A204.1 (cell line): ENCODE data around the gene HIP1.

ENCODE experiments used
- FAIRE-seq: peaks from 2 replicates; lab custom pipeline; 2012; peaks lifted over from hg19 to GRCh38; lab: Jason Lieb, UNC

The HIP1 gene

DNA sequence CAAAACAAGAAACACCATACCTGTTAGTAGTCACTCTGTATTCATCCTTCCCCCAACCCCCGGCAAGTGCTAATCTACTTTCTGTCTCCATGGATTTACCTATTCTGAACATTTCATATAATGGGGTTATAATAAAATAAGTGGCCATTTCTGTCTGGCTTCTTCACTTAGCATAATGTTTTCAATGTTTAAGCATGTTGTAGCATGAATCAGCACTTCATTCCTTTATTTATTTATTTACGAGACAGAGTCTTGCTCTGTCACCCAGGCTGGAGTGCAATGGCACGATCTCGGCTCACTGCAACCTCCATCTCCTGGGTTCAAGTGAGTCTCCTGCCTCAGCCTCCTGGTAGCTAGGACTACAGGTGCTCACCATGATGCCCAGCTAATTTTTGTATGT, 69.2 kb downstream of the HIP1 start:
- no peak for FAIRE-seq

DNA sequence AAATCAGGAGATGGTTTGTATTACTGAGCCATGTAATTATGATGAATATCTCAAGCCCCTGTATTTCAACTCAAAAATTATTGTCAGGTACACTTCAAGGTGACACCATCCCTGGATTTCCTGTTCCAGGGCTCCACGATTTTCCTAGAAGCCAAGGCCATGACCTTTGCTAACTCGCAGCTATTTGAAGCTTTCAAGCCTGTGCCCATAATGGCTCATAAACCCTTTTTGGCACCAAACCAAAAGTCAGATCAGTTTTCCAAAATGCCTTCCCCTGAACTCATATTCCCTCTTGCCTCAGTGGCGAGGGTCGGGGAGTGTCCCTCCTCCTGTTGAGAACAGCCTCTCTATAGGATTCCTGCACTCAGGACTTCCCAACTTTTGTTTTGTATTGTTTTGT, 70.8 kb downstream of the HIP1 start:
- FAIRE-seq = no peak

DNA sequence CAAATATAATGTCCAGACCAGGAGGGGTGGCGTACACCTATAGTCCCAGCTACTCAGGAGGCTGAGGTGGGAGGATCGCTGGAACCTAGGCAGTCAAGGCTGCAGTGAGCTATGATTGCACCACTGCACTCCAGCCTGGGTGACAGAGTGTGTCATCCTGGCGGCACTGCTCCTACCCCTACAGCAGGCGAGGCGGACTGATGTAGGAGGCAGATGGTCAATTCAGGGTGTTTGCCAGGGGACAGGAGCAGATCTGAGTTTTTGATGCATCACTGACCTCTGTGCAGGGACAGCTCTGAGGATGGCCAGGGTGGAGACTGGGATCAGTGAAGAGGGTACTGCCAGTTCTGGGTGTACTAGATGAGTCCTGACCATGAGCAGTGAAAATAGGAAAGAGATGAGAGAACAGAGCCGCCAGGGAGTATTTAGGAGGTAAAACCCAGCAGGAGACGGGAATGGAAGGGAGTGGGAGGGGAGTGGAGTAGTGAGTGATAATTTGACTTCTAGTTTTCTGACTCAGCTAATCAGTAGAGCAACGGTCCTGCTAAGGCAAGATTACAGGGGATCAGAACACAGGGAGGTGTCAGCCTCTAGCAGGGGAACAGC, 75.3 kb downstream of the HIP1 start:
- FAIRE-seq = no peak

- FAIRE-seq = no peak
These were observed 76.0 kb downstream of the HIP1 start for GRCh38 chr7:75662579-75663301.

DNA sequence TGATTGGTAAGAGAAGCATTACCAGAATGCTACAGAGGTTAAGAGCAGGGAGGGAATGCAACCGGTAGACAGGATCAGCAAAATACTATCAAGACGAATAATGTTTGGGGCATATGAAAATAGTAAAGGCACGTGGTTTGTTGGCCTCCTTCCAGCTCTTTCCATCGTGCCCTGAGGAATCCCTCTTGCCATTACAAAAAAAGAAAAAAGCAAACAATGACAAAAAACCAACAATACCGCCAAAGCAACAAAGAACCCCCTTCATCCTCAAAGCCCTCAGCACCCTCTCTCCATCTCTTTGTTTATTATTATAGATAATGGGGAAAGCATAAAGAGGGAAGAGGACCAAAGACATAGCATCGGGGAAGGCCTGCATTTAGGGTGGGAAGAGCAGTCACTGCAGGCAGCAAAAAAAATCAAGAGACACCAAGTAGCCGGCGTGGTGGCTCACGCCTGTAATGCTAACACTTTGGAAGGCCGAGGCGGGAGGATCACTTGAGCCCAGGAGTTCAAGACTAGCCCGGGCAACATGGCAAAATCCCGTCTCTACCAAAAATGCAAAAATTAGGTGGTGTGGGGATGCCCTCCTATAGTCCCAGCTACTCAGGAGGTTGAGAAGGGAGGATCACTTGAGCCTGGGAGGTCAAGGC, 78.0 kb downstream of the HIP1 start:
- no peak for FAIRE-seq

DNA sequence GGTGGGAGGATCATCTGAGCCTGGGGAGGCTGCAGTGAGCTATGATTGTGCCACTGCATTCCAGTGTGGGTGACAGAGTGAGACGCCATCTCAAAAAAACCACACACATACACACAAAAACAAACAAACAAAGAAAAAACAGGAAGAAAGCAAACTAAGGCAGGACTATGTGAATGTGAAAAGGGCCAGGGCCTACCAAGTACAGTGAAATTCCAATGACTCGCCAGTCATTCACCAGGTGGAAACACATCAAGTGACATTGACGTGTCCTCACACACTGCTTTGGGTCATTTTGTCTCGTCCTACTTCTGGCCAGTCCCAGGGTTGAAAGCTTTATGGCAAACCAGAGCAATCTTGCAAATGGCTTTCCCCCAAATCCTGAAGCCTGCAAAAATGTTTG, 79.9 kb downstream of the HIP1 start:
- no peak for FAIRE-seq

DNA sequence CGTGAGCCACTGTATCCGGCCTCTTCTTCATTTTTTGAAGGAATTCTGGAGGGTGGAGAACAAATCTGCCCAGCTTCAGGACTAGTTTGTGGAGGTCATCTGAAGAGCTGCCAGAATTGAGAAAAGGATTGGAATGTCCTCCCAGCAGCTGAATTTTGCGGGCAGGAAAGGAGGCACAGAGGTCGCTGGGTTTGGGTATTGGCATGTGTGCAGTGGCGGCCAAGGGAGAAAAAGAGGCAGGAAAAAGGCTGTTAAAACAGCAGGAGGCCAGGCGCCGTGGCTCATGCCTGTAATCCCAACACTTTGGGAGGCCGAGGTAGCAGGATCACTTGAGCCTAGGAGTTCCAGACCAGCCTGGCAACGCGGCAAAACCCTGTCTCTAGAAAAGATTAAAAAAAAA, 80.4 kb downstream of the HIP1 start:
- FAIRE-seq = no peak

GRCh38 chr7:75657866-75658265, 80.9 kb downstream of the HIP1 start:
- FAIRE-seq = no peak

DNA sequence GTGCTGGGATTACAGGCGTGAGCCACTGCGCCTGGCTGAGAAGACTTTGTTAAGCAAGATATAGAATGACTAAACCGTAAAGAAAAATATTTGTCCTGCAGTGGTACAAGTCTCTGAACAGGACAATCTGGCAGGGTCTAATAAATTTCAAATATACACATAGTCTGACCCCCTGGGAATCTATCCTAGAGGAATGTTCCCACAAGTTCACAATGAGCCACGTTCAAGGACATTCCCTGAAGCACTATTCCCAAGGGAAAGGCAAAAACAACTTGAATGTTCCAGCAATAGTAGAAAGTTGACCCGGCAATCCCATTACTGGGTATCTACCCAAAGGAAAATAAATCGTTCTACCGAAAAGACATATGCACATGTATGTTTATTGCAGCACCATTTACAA, 82.0 kb downstream of the HIP1 start:
- no peak for FAIRE-seq

- no peak for FAIRE-seq
These were observed 83.2 kb downstream of the HIP1 start for GRCh38 chr7:75655536-75655935.

GRCh38 chr7:75654855-75655254, 83.9 kb downstream of the HIP1 start:
- no peak for FAIRE-seq

DNA sequence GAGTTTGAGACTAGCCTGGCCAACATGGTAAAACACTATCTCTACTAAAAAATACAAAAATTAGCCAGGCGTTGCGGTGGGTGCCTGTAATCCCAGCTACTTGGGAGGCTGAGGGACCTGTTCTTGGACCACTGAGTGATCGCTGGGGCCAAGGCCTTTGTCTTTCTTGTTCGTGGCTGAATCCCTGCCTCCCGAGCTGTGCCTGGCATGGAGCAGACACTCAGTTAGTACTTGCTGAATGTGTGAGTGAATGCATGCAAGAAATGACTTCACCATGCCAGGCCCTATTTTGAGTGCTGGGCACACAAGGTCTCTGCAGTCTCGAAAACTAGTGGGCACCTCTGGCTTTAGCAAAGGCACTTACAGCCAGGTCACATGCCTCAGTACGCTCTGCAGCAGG, 85.1 kb downstream of the HIP1 start:
- FAIRE-seq = no peak

- FAIRE-seq = no peak
These were observed 86.0 kb downstream of the HIP1 start for GRCh38 chr7:75652788-75653187.

DNA sequence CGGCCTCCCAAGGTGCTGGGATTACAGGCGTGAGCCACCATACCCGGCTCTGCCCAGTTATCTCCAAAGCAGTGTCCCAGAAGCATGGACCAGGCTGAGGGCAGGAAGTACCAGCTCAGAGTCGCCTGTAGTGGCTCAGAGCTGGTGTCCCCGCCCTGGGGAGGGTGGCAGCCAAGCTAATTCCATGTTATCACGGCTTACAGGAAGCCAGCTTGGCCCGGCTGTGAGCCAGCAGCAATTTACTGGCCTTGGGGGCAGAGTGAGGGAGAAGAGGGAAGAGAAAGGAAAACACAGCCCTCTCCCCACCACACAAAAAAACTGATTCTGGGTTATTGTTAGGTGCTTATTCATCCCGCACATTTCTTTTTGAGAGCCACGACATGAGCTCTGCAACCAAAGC, 88.1 kb downstream of the HIP1 start:
- no peak for FAIRE-seq

- FAIRE-seq = no peak
These were observed 88.7 kb downstream of the HIP1 start for GRCh38 chr7:75650062-75650461.

GRCh38 chr7:75649462-75649861, 89.3 kb downstream of the HIP1 start:
- FAIRE-seq = no peak

DNA sequence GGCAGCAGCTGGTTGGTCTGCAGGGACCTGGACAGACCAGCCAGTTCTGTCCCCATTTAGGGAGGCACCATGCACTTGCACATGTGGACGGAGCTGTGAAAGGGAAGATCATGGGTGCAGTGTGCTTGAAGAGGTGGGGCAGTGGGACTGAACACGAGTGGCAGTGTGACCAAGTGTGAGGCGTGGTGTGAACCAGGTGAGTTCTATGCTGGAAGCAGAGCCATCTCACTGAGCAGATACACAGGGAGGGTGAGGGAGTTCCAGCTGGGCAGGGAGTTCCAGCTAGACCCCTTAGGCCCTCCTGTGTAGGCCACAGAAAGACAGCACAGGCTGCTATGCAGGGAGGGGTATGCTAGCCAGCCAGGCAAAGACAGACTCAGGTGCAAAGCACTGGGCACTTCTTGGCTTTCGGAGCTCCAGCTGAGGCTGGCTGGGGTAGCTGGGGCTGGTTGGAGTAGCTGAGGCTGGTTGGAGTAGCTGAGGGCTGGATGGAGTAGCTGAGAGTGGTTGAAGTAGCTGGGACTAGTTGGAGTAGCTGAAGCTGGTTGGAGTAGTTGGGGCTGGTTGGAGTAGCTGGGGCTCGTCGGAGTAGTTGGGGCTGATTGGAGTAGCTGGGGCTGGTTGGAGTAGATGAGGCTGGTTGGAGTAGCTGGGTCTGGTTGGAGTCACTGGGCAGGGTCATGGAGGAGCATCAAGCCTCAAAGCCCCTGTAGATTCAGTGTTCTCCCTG, 90.9 kb downstream of the HIP1 start:
- no peak for FAIRE-seq

- no peak for FAIRE-seq
These were observed 92.1 kb downstream of the HIP1 start for GRCh38 chr7:75646571-75647102.

DNA sequence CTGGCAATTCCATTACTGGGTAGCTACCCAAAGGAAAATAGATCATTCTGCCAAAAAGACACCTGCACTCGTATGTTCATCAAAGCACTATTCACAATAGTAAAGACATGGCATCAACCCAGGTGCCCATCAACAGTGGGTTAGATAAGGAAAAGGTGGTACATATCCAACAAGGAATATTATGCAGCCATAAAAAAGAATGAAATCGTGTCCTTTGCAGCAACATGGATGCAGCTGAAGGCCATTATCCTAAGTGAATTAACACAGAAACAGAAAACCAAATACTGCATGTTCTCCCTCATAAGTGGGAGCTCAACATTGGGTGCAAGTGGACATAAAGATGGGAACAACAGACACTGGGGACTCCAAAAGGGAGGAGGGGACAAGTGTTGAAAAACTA, 93.2 kb downstream of the HIP1 start:
- no peak for FAIRE-seq

DNA sequence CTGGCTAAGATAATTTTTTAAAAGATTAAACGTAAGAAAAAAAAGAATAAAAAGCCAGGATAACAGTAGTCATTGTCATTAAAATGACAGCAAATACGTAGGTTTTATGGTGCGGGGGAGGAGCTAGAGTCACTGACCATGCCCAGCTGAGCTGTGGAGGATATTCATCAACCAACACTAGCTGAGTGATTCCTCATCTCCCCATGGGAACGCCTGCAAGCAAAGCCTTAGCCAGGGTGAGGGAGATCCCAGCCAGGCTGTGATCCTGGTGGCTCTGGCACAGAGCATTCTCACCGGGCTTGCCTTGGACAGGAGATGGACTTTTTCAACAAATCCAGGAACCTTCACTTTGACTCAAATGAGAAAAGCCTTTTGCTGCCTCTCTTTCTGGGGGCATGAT, 94.2 kb downstream of the HIP1 start:
- FAIRE-seq = no peak

- no peak for FAIRE-seq
These were observed 95.8 kb downstream of the HIP1 start for GRCh38 chr7:75642810-75643486.

GRCh38 chr7:75640201-75640600, 98.5 kb downstream of the HIP1 start:
- no peak for FAIRE-seq

- no peak for FAIRE-seq
These were observed 98.9 kb downstream of the HIP1 start for GRCh38 chr7:75639886-75640190.
